ENCODE data around the gene DALRD3. TPM values are rescaled to one million over a fixed set of nuclear protein-coding genes. Genes with fewer than 3 reads are reported as not detected.

DALRD3 gene
- total RNA-seq, 1 experiment from 2014 or later, result 42.9 TPM

- no peak for TF ChIP-seq ATF3 (IDR thresholded peaks at IDR 0.05)
- no peak for TF ChIP-seq EZH2phosphoT487 (IDR thresholded peaks at IDR 0.05; ENCODE audit: borderline replicate concordance)
- TF ChIP-seq CEBPB (IDR thresholded peaks at IDR 0.05; ENCODE audit: low read depth), result no peak
- TF ChIP-seq RAD21 (IDR thresholded peaks at IDR 0.05; ENCODE audit: low read depth), result no peak
- peak; percentile 99 for TF ChIP-seq POLR2A (IDR thresholded peaks at IDR 0.05; ENCODE audit: borderline replicate concordance, extremely low read depth, insufficient read depth, insufficient read length)
- TF ChIP-seq EGR1 (IDR thresholded peaks at IDR 0.05; ENCODE audit: low read depth), result no peak
These were observed 10.5 kb upstream of the DALRD3 start, which contains the start of gene IMPDH2 (continued) for GRCh38 chr3:49028673-49029562.

- ChIA-PET RAD21 (ENCODE audit: low non-redundant PET in 1 of 2, low total read pairs in 2 of 2, uncharacterized antibody in 2 of 2, unreplicated experiment in 2 of 2) (no interaction called here), CTCF (no interaction called here), POLR2A (interaction anchor here (0.6 to 1.8 kb wide), 4 partner anchors 9 to 25 kb away, joined by 3 to 41 read pairs (median 16); partner anchors contain the start of genes DALRD3 and WDR6)
- Histone ChIP-seq H3K79me2 (ENCODE audit: insufficient read depth, low read length) (peaks cover 59% of the 10 kb centered on the region), H4K20me1 (ENCODE audit: insufficient read depth) (peaks cover 4% of the 10 kb centered on the region; the same call in 1 of the 2 replicates), H3K4me3 (replicated peaks in 1 of 2; ENCODE audit: low read depth in 1 of 2, low read length in 2 of 2) (peak overlapping the region; percentile 97), H3K9me2 (ENCODE audit: insufficient read depth) (no peaks in the 10 kb centered on the region), H3K27ac (ENCODE audit: low read depth, low read length) (peak overlapping the region; percentile 68), H2AFZ (ENCODE audit: low read depth, low read length, poor library complexity, severe bottlenecking) (no peak overlapping the region), H3K9me3 (ENCODE audit: control insufficient read depth in 1 of 2, insufficient read depth in 1 of 2, low read depth in 1 of 2, low read length in 2 of 2) (no peaks in the 10 kb centered on the region), H3K36me3 (ENCODE audit: control insufficient read depth in 1 of 2, insufficient read depth in 2 of 2, low read length in 2 of 2) (peaks cover 33 to 73% of the 10 kb centered on the region in 2 experiments), H3K9ac (ENCODE audit: low read length) (peak overlapping the region; percentile 99), H3K27me3 (ENCODE audit: insufficient read depth, low read length) (no peaks in the 10 kb centered on the region), H3K4me2 (ENCODE audit: low read length) (peak overlapping the region; percentile 93), H3K4me1 (ENCODE audit: control insufficient read depth in 1 of 2, insufficient read depth in 2 of 2, low read length in 2 of 2) (peaks cover 5 to 44% of the 10 kb centered on the region in 2 experiments; a peak in 3 of 4 replicates)
- TF ChIP-seq ELF1 (IDR thresholded peaks at IDR 0.05; ENCODE audit: borderline replicate concordance, low read depth) (no peak), ZBTB33 (IDR thresholded peaks at IDR 0.05; ENCODE audit: extremely low read depth, insufficient replicate concordance, low read length) (no peak), POLR2A (IDR thresholded peaks at IDR 0.05; ENCODE audit: borderline replicate concordance, extremely low read depth, insufficient read depth, insufficient read length) (peak; percentile 30), TCF7L2 (IDR thresholded peaks at IDR 0.05; ENCODE audit: borderline replicate concordance, extremely low read depth, insufficient read depth, insufficient read length) (no peak)
- DNase-seq (ENCODE audit: low read depth, low spot score), result no peak
- intact Hi-C loops (cut with micrococcal nuclease), result loop anchor here (2.0 kb wide), 1 partner anchor 67 kb away; the partner anchor contains the start of gene QRICH1
- no peak for ATAC-seq
- BruUV-seq (replicated peaks), result no TSS peak
These were observed 9.9 kb upstream of the DALRD3 start for GRCh38 chr3:49028298-49028672.

Measured in HCT116 (cell line).